ENCODE measurements around the gene GOLGA5.

The GOLGA5 gene

GRCh38 chr14:92883066-92883465 lies 89.0 kb downstream of the GOLGA5 start:
- DNase-seq, result no peak

DNA sequence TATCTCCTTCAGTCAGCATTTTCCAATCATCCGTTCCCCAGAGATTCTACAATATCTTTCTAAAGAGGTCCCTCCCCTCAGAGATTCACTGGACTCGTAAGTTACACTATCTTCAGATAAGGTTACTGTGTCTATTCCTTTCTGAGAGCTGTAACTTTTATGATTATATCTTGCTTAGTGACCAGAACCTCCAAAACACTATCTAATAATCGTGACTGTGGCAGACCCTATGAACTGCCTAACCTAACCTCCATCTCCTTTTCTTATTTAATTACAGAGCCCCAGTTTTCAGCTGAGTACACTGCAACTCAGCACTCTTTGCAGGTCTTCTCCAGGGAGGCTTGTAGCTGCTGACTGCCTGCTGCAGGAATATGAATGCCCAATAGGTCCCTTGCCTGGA lies 90.3 kb downstream of the GOLGA5 start:
- DNase-seq, result no peak

- no peak for DNase-seq
Measured at GRCh38 chr14:92885279-92886061, 91.4 kb downstream of the GOLGA5 start.

DNA sequence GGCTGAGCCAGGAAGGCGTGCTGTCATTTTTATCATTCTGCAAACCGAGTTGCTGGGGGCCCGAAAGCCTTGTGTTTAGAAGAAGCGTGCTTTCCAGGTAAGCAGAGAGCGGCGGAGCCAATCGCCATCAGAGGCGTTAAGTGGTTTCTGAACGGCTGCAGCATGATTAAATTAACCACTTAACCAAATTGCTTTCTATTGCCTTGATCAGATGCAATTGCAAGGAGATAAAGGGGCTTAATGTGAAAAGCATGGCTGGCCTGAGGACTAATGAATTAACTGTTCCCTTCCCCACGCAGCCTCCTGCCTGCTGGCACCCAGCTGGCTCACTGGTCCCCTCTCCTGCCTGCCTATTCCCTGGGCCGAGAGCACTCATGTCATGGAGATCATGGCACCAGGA lies 92.2 kb downstream of the GOLGA5 start:
- no peak for DNase-seq

DNA sequence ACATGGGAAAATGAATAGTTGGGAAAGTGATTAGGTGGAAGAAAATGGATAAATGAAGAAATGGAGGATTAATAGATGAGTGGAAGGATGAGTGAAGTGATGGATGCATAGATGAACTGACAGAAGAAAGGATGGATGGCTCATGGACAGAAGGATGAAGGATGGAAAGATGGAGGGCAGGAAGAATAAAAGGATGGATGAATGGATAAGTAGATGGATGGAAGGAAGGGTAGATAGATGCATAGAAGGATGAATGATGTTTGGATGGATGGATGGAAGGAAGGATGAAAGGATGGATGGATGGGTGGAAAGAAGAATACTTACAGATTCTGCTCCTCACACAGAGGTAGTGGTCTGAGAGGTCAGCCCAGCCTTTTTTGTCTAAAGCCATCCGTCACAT lies 93.1 kb downstream of the GOLGA5 start:
- no peak for DNase-seq

- DNase-seq, result no peak
Measured at GRCh38 chr14:92888896-92889295, 94.8 kb downstream of the GOLGA5 start.
